ENCODE results near the gene HHEX. TPM values are rescaled to one million over a fixed set of nuclear protein-coding genes. Genes with fewer than 3 reads are reported as not detected.

HHEX gene
- total and polyA plus RNA-seq, 10 of the 15 experiments (the other 5 are each of a cell fraction or from before 2014, with no cell fraction given), result 3.9 to 32.8 (median 16.4) TPM

DNA sequence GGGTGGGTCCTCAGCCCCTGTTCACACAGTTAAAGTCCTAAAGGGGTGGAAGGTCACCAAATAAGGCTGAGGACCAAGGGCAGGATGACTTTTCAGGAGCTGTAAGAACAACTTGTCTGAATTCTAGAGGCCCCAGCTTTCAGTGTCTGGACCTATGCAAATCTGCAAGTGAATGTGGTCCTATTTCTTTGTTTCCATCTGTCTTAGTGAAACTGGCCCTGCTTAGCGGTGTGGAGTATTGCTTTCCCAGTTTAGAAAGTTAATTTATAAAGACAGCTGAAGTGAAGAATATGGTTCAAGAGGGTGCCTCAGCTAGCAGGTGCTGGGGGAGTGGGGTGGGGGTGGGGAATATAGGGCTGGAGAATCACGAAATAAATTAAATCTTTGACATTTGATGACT is 40.1 kb downstream of the HHEX start (continued):
- TF ChIP-seq, protein P1, sequence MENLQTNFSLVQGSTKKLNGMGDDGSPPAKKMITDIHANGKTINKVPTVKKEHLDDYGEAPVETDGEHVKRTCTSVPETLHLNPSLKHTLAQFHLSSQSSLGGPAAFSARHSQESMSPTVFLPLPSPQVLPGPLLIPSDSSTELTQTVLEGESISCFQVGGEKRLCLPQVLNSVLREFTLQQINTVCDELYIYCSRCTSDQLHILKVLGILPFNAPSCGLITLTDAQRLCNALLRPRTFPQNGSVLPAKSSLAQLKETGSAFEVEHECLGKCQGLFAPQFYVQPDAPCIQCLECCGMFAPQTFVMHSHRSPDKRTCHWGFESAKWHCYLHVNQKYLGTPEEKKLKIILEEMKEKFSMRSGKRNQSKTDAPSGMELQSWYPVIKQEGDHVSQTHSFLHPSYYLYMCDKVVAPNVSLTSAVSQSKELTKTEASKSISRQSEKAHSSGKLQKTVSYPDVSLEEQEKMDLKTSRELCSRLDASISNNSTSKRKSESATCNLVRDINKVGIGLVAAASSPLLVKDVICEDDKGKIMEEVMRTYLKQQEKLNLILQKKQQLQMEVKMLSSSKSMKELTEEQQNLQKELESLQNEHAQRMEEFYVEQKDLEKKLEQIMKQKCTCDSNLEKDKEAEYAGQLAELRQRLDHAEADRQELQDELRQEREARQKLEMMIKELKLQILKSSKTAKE (IDR thresholded peaks at IDR 0.05; ENCODE audit: low read depth, poor library complexity, severe bottlenecking), result peak; percentile 59
- TF ChIP-seq NBN (IDR thresholded peaks at IDR 0.05) (no peak), E4F1 (IDR thresholded peaks at IDR 0.05; ENCODE audit: borderline replicate concordance, partially characterized antibody) (no peak), POU2F2 (IDR thresholded peaks at IDR 0.05; ENCODE audit: borderline replicate concordance, low read depth, low read length) (peak; percentile 95; the same call in 1 of the 3 replicates), USF1 (IDR thresholded peaks at IDR 0.05; ENCODE audit: borderline replicate concordance, extremely low read length, insufficient read depth, low read depth, low read length) (no peak), SIX5 (IDR thresholded peaks at IDR 0.05; ENCODE audit: low read depth, low read length, severe bottlenecking) (no peak), RUNX3 (IDR thresholded peaks at IDR 0.05; ENCODE audit: low read length) (peak; percentile 76), RAD21 (IDR thresholded peaks at IDR 0.05; ENCODE audit: insufficient read depth, low read depth, low read length) (peak; percentile 19; the same call in 1 of the 2 replicates), CREM (IDR thresholded peaks at IDR 0.05; ENCODE audit: low read depth) (no peak; the same call in 1 of the 2 replicates), EED (IDR thresholded peaks at IDR 0.05; ENCODE audit: low read depth) (peak; percentile 69), NFIC (IDR thresholded peaks at IDR 0.05; ENCODE audit: low read depth, low read length) (peak; percentile 74), SREBF1 (IDR thresholded peaks at IDR 0.05; ENCODE audit: low read length) (no peak), ZNF24 (IDR thresholded peaks at IDR 0.05) (no peak), IKZF2 (IDR thresholded peaks at IDR 0.05) (peak; percentile 28 to 30; a peak in 1 of 4 replicates), KLF5 (IDR thresholded peaks at IDR 0.05; ENCODE audit: partially characterized antibody) (no peak), IRF3 (IDR thresholded peaks at IDR 0.05) (no peak), MTA2 (IDR thresholded peaks at IDR 0.05; ENCODE audit: low read depth) (0 out of 2 replicates have a peak, but pooled peaks have one; percentile 18), LARP7 (IDR thresholded peaks at IDR 0.05) (no peak), IKZF1 (conservative IDR thresholded peaks at IDR 0.05) (peak; percentile 33; the same call in 1 of the 2 replicates), RELA (IDR thresholded peaks at IDR 0.05; ENCODE audit: borderline replicate concordance, partially characterized antibody) (no peak), ESRRA (IDR thresholded peaks at IDR 0.05; ENCODE audit: low read length) (no peak)
- TF ChIP-seq, protein P2, sequence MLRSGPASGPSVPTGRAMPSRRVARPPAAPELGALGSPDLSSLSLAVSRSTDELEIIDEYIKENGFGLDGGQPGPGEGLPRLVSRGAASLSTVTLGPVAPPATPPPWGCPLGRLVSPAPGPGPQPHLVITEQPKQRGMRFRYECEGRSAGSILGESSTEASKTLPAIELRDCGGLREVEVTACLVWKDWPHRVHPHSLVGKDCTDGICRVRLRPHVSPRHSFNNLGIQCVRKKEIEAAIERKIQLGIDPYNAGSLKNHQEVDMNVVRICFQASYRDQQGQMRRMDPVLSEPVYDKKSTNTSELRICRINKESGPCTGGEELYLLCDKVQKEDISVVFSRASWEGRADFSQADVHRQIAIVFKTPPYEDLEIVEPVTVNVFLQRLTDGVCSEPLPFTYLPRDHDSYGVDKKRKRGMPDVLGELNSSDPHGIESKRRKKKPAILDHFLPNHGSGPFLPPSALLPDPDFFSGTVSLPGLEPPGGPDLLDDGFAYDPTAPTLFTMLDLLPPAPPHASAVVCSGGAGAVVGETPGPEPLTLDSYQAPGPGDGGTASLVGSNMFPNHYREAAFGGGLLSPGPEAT (IDR thresholded peaks at IDR 0.05; ENCODE audit: low read depth), result no peak
- TF ChIP-seq, protein P3, sequence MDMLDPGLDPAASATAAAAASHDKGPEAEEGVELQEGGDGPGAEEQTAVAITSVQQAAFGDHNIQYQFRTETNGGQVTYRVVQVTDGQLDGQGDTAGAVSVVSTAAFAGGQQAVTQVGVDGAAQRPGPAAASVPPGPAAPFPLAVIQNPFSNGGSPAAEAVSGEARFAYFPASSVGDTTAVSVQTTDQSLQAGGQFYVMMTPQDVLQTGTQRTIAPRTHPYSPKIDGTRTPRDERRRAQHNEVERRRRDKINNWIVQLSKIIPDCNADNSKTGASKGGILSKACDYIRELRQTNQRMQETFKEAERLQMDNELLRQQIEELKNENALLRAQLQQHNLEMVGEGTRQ (IDR thresholded peaks at IDR 0.05; ENCODE audit: borderline replicate concordance, low read depth, low read length), result no peak
